Testis (tissue), 2 donors: ENCODE data around the gene CDH4.

Experiments used
- POLR2A ChIP-seq: fragments of 450-650 bp; IDR thresholded peaks from one replicate; pipeline ENCODE4 v1.6.1; 2017; ENCODE audit warnings: antibody characterized with exemption, mild to moderate bottlenecking, moderate library complexity
- TF ChIP-seq, protein P1 (sequence below), 3 experiments: fragments of 450-650 bp in 2 of 3; fragments of 200-600 bp in 1 of 3; sonication (generic) in 1 of 3; IDR thresholded peaks; one replicate each; pipeline ENCODE4 v1.5.1; 2016 to 2019; ENCODE audit warnings: antibody characterized with exemption in 3 of 3, mild to moderate bottlenecking in 2 of 3, moderate library complexity in 1 of 3

DNA sequence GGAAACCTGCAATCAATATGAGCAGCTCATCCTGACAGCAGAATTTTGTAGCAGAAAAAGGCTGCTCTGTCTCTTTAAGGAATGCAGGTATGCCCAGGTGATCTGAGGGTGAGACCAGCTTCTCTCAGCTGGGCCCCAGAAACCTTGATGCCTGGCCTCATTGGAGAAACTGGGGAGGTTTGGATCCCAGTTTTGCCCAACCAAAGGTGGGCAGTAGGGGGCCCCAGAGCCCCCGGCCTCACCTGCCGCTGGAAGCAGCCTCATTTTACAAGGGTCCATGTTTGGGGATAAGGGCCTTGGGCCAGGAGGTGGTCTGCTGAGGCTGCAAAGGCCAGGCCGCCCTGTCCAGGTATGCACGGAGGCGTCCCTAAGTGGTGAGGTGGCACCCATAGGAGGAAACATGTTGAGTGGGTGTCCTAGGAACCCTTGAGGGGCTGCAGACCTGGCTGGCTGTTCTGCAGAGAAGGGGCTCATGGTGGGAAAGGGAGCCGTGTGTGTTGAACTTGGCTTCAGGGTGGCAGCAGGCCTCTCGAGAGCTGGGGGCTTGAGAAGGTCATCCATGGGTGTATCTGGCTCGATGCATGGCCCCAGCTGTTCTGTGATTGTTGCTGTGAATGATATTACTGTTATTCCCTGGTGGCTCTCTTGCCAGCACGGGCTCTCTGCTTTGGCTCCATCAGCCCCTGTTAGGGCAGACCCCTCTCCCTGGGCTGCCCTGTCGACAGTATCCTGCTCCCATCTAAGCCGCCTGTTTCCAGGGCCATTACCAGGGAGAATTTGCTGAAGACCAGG, 208.4 kb downstream of the CDH4 start:
- TF ChIP-seq, protein P1, sequence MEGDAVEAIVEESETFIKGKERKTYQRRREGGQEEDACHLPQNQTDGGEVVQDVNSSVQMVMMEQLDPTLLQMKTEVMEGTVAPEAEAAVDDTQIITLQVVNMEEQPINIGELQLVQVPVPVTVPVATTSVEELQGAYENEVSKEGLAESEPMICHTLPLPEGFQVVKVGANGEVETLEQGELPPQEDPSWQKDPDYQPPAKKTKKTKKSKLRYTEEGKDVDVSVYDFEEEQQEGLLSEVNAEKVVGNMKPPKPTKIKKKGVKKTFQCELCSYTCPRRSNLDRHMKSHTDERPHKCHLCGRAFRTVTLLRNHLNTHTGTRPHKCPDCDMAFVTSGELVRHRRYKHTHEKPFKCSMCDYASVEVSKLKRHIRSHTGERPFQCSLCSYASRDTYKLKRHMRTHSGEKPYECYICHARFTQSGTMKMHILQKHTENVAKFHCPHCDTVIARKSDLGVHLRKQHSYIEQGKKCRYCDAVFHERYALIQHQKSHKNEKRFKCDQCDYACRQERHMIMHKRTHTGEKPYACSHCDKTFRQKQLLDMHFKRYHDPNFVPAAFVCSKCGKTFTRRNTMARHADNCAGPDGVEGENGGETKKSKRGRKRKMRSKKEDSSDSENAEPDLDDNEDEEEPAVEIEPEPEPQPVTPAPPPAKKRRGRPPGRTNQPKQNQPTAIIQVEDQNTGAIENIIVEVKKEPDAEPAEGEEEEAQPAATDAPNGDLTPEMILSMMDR (IDR thresholded peaks at IDR 0.05): no peak
- no peak for TF ChIP-seq POLR2A
